Measurements from ENCODE around the gene BCL6. TPM values are rescaled to one million over a fixed set of nuclear protein-coding genes. Genes with fewer than 3 reads are reported as not detected.

BCL6 gene
- total RNA-seq, 1 donor from 2014 or later: 29.2 TPM

DNA sequence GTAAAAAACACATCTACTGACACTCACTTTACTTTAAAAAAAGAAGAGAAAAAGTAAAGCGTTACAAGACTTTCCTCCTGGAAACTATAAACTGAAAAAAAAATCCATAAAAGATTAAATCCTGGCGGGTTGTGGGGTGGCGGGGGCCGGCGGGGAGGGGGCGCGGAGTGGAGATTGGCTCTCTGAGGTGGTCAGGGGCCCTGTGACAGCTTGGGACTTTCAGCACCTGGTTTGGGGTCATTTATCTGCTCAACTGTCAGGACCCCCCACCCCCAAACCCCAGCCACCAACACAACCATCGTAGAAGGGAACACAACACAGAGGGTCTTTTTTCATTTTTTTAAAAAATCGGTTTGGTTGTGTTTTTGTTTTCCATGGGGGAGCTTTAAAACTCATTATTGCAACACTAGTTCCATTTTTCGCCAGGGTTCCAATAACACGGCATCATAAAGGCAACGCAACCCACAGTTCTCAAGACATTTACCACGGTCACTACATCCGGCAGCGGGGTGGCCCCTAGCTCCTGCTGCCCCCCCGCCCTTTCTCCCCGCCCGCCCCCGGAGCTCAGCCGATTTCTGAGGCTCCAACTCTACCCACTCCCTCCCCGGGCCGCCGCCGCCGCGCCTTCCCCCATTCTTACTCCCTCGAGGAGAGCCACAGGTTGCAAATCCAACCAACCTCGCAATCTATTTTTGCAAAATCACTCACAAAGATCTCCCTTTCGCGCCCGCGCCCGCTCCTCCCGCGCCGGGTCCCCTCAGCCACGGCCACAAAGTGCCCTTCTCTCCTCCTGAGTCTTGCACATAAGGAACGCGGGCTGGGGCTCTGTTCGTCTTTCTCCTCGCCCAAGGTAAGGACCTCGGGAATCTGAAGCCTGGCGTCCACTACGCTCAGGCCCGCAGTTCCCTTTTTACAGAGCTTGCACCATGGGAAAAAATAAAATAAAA is 1.8 kb downstream of the BCL6 start:
- peak overlapping the region; percentile 100 for H3K27ac Mint-ChIP-seq
- peak in 1 of 2 experiments; percentile 57 for DNase-seq (ENCODE audit: low spot score in 2 of 2, unreplicated experiment in 2 of 2)
- peak overlapping the region; percentile 95 for H3K4me3 Mint-ChIP-seq
- no peaks in the 10 kb centered on the region for H3K9me3 Mint-ChIP-seq
- H3K4me1 Mint-ChIP-seq: peaks cover 69% of the 10 kb centered on the region
- TF ChIP-seq, protein P1, sequence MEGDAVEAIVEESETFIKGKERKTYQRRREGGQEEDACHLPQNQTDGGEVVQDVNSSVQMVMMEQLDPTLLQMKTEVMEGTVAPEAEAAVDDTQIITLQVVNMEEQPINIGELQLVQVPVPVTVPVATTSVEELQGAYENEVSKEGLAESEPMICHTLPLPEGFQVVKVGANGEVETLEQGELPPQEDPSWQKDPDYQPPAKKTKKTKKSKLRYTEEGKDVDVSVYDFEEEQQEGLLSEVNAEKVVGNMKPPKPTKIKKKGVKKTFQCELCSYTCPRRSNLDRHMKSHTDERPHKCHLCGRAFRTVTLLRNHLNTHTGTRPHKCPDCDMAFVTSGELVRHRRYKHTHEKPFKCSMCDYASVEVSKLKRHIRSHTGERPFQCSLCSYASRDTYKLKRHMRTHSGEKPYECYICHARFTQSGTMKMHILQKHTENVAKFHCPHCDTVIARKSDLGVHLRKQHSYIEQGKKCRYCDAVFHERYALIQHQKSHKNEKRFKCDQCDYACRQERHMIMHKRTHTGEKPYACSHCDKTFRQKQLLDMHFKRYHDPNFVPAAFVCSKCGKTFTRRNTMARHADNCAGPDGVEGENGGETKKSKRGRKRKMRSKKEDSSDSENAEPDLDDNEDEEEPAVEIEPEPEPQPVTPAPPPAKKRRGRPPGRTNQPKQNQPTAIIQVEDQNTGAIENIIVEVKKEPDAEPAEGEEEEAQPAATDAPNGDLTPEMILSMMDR (IDR thresholded peaks at IDR 0.05; ENCODE audit: unreplicated experiment): no peak
- H3K27me3 Mint-ChIP-seq (ENCODE audit: low read depth): no peaks in the 10 kb centered on the region
- H3K36me3 Mint-ChIP-seq: no peaks in the 10 kb centered on the region

DNA sequence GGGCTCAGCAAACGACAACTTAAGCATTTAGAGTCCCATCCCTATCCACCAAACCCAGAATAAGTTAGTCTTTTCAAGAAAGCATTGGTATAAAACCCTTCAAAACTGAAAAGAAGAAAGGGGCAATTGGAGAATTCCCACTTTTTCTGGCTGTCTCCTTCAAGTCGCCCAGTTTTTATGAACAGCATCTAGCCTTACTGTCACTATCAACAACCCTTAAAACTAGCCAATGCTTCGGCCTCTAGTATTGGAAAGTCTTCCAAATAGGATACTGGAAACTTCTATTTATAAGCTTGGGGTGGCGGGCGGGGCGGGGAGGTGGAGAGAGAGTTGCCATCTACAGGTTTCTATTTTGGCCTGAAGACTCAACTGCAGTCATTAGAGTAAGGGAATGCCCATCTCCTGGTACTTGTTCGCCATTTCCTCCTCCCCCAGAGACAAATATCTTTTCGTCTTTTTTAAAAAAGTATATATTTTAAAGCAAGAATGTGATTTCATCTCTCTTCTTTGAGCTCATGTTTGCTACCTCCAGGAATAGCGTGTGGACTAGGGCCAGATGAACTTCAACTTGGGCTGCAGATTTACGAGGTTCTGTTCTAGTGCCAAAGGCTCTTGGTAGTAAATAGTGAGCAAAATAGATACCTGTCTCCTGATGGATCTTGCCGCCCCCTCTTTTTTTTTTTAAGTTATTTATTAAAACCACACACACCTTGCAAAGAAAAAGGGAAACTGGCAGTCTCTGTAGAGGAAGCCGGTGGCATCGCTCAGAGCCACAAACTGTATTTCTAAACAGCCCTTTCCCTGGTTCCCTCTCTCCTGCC is 2.7 kb downstream of the BCL6 start:
- TF ChIP-seq, protein P1 (IDR thresholded peaks at IDR 0.05; ENCODE audit: unreplicated experiment): peak; percentile 44
- Mint-ChIP-seq H3K4me3 (peak overlapping the region; percentile 95), H3K9me3 (no peaks in the 10 kb centered on the region), H3K27me3 (ENCODE audit: low read depth) (no peaks in the 10 kb centered on the region), H3K4me1 (peaks cover 60% of the 10 kb centered on the region), H3K27ac (peak overlapping the region; percentile 81), H3K36me3 (no peaks in the 10 kb centered on the region)
- DNase-seq (ENCODE audit: low spot score in 2 of 2, unreplicated experiment in 2 of 2): no peak

DNA sequence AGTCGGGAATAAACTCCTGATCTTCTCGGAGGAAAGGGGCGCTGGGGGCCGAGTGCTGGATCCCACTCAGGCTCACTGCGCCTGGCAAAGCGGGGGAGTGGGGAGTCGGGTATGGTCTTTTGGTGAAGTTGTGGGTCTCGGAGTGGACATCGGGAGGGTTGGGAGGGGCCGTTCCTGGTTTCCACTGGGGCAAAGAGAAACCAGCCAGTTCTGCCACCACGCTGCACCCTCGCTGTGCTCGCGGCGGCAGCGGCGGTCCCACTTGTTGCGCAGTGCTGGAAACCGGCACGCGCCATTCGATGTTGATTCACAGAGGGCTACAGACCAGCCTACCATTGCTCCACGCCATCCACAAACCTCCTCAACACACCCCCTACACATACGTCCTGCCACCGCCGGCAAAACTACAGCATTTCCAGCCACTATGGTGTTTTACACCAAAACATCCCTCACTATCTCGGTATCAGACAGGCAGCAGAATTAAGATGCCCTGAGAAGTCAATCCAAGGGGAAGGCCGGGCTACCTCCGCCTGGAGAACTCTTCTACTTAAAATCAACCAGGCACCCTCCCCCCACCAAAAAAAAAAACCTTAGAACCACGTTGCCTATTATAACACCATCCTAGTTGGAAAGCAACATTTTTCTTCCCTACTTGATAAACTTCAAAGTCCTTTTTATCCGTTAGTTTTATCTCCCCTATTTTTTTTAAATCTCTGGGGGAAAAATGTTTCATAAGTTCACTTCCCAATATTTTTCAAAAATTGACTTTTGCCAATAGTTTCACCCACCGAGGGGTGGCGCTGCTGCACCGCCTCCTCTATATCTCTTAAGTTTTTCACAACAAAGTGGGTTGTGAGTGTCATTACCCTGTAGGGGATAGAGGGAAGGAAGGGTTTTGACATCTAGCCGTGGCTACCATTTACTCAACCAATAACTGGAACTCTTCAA is 3.6 kb downstream of the BCL6 start:
- Mint-ChIP-seq H3K27ac (peak overlapping the region; percentile 94), H3K4me3 (peak overlapping the region; percentile 95), H3K4me1 (peaks cover 60% of the 10 kb centered on the region), H3K36me3 (no peaks in the 10 kb centered on the region), H3K27me3 (ENCODE audit: low read depth) (peaks cover 2% of the 10 kb centered on the region), H3K9me3 (no peaks in the 10 kb centered on the region)
- DNase-seq (ENCODE audit: low spot score in 2 of 2, unreplicated experiment in 2 of 2): peak in 1 of 2 experiments; percentile 74
- TF ChIP-seq, protein P1 (IDR thresholded peaks at IDR 0.05; ENCODE audit: unreplicated experiment): peak; percentile 96

DNA sequence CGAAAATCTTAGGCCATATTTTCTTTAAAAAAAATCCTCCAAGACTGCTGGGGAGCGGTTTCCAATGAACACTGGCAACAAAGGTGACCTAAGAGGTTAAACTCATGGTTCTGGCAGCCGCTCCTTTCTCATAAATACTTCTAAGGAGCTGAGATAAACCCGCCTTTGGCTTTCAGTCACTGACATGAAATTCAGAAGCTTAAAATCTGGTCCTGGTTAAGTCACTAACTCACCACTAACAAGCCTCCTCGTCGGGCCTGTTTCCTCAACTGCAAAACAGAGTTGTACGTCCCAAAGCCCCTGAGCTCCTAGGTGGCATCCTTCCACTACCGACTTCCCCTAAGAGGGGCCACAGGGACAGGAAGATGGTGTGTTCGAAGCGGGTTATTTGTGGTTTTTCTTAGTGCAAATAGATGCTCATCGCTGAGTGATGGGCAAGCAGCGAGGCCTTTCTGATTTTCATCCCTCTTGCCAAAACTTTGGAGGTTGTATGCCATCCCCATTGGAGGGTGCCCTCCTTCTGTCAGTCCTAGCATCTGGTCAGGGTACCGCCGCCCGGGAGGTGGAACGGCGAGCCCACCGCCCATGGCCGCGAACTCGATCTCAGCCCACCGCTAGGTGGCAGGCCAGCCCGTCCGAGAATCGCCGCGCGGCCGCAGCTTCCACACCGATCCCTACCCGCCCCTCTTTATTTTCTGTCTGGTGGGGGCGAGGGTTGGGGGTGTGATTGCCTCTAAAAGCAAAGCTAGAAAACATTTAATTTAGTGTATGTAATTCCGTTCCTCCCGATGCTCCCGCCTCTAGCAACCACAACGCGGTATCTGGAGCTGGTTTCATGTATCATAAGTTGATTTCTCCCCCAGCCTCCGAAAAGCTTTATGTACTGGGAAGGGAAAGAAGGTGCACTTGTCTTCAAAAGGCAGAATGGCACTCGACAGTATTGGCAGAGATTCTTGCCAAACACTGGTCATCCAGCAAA is 4.6 kb downstream of the BCL6 start:
- Mint-ChIP-seq H3K4me3 (peak overlapping the region; percentile 95), H3K36me3 (no peaks in the 10 kb centered on the region), H3K27me3 (ENCODE audit: low read depth) (peaks cover 2% of the 10 kb centered on the region), H3K4me1 (peaks cover 51% of the 10 kb centered on the region), H3K9me3 (no peaks in the 10 kb centered on the region), H3K27ac (peak overlapping the region; percentile 94)
- TF ChIP-seq, protein P1 (IDR thresholded peaks at IDR 0.05; ENCODE audit: unreplicated experiment): peak; percentile 98
- peak; percentile 60 to 83 for DNase-seq (ENCODE audit: low spot score in 2 of 2, unreplicated experiment in 2 of 2)
